HG02571 (cell line): Measurements from ENCODE around the gene CACNA2D3.

Experiments used
- ATAC-seq: cut with Tn5 transposase; IDR thresholded peaks from one replicate; pipeline ENCODE4 v1.9.1; 2021; ENCODE audit warnings: mild to moderate bottlenecking, moderate library complexity; ENCODE audit not compliant: unreplicated experiment

Gene CACNA2D3

GRCh38 chr3:54713031-54713430, 590.7 kb downstream of the CACNA2D3 start:
- ATAC-seq = no peak

DNA sequence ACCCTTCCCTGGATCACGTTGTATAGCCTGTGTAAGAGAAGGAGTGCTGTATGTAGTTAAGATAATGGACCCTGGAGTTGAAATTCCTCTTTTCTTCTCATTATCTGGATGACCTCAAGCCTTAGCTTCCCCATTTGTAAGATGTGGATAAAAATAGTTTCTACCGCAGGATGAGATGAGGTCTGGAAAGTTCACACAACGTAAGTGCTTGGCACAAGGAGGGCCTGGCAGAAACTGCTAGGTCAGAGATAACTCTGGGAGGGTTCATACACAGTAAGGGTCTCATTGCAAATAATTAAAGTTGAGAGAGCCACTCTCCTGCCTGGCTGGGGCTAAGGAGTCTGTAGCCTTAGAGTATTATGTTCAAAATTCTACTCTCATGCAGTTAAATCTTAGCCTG, 591.1 kb downstream of the CACNA2D3 start:
- no peak for ATAC-seq

DNA sequence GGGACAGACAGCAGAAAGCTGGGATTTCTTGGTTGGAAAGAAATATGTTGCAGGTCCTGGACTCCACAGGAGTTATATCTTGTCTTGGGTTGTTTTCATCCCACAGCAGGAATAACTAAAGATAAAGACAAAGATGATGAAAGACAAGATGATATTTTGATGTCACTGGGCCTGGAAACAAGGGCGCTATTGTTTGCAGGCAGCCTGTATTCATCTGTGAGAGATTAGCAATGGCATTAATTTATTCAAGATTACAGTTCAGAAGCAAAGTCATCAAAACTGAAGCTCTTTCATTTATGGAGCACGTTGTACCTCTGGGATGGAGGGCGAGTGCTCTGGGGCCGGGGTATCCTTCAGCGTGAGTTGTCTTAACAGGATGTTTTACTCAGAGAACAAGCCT, 591.7 kb downstream of the CACNA2D3 start:
- no peak for ATAC-seq

- ATAC-seq = no peak
These were observed 595.2 kb downstream of the CACNA2D3 start for GRCh38 chr3:54717506-54717905.

GRCh38 chr3:54719914-54720313, 597.6 kb downstream of the CACNA2D3 start:
- ATAC-seq = no peak

GRCh38 chr3:54720604-54721003, 598.3 kb downstream of the CACNA2D3 start:
- ATAC-seq = no peak

DNA sequence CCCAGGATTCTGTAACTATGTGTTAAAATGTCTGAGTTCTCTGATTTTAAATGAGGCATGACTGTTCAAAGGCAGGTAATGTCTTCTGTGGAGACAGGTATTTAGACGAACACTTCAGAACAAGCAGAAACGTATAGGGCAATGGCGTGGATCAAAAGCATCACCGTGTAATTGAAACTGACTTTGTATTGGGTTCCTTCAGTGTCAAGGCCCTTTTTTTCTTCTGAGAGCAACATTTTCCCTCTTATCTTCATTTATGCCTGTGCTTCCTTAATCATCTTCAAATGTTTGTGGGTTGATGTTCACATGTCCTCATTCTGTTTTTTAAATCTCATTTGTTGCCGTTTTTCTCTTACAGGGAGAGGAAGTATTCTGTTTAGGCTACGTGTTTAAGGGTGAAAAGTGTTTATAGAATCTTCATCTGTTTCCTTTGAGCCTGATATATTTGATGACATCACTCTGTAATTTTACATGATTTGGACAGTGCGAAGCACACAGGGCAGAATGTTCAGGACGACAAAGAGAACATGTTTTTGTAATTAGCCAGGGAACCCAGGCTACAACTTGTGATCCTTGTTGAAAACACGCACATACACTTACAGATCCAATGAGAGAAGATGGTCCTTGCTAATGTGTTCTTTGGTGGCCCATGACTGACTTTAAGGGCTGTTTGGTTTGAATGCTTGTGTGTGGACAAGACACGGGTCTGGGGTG, 609.5 kb downstream of the CACNA2D3 start:
- ATAC-seq = no peak

DNA sequence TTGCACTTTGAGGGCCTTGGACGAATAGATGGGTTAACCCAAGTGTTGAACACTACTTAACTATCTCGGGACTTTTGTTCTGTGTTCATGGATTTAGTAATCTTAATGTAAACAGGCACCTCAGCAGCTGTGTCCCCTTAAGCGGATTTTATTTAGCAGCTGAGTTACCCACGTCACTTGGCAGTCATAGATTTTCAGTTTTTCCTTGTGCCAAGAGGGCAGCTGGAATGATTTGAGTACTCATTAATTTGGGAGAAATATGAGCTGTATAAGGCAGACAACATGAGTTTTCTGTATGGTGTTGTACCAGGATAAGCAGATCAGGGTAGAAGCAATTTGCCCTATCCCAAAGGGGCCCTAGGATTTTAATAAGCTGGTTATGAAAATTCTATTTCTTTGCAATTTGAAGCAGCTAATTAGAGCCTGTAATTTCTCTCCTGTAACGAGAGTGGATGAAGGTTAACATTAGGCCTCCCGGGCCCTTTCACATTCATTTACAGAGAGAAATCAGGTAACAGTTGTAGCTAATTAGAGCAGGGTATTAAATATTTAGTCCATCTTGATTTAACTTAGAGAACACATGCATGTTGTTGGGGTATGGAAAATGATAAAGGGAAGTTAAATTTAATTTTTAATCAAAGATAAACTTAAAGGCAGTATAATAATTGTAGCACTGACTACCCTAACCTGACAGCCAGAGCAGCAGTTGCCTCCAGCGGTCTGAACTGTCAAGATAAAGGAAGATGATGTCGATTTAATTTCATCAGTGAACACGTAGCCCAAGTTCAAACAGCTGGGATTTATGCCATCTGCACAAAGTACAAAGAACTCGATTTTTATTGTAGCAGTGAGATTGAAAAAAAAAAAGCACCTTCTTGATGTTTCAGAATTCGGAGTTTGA, 611.0 kb downstream of the CACNA2D3 start:
- ATAC-seq = no peak

DNA sequence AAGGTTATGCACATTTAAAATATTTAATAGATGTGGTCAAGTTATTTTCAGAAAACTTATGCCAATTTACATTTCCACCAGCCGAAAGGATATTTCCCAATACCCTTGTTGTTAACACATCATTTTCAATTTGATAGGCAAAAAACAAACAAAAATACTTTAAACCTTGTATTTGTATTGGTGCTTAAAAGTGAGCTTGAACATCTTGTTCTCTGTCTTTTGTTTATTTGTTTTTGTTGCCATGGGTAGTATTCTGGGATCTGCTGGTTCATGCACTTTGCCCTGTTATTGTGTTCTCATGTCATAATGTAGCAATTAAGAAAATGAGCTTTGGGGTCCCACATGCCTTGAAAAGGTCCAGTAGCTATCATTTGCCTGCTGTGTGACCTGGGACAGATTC, 614.1 kb downstream of the CACNA2D3 start:
- ATAC-seq = no peak

GRCh38 chr3:54743755-54744154, 621.4 kb downstream of the CACNA2D3 start:
- no peak for ATAC-seq

GRCh38 chr3:54744291-54744690, 621.9 kb downstream of the CACNA2D3 start:
- ATAC-seq = no peak

DNA sequence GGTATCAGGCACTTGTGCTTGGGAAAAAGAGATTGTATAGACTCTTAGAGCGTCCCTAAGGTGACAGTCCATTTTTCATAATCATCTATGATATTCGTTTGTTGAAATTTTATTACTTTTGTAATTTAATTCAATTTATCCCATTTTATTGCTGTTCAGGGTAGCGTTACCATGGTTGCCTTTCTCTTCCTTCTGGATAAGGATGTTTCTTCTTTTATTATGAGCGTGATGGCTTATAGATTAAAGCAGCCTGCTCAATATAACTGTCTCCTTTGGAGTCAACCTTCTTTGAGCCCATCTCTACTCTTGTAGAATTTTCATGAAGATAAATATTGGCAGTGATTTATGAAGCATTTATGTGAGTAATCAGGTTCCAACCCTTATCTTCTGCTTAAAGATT, 623.5 kb downstream of the CACNA2D3 start:
- ATAC-seq = no peak

- no peak for ATAC-seq
These were observed 624.4 kb downstream of the CACNA2D3 start for GRCh38 chr3:54746722-54747121.

DNA sequence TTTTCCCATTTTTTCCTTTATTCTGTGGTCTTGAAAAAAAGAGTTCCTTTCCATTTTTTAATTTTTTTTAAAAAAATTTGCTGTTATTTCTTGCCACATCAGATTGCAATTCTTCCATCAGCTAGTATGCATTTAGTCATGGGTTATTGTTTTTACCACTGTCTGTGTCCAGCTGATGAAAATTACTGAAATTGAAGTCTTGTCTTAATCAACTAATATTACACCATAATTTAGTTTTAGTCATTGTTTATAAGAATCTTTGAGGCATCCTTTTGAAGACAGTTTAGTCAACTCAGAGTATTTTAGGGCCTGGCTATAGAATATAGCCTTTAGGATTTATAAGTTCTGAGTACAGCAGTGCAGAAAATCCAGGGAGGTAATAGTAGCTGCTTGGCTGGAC, 633.4 kb downstream of the CACNA2D3 start:
- ATAC-seq = no peak

DNA sequence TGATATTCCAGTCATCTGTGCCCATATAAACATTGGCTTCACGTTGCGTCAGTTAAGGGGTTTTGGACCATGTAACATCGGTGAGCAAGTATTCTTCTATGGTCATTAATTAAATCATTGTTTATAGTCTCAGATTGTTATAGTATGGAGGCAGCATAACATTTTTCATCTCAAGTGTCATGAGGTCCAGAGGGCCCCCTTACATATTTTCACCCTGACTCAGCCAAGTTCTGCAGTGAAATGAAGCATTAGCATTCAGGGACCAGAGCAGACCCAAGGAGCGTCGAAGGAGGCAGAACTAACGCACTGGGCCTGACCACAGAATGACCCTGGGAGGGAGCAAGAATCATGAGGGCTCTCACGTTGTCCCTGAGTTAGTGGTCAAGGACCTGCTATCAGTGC, 634.0 kb downstream of the CACNA2D3 start:
- ATAC-seq = no peak

GRCh38 chr3:54758461-54758860, 636.1 kb downstream of the CACNA2D3 start:
- no peak for ATAC-seq

DNA sequence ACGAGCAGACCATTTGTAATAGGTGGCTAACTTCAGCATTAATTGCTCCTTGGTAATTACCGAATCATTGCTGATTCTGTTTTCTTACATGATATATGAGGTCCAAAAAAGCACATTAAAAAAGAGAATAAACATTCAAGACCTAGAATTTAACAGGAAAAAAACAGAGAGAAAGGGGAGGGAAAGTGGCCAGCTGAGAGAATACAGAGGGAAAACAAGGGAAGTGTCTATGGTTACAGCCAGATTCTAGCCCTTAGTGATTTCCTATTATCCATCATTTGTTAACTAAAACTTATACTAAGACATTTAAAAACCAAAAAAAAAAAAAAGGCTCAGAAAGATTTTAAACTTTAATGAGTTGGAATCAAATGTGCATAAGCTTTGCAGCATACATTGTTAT, 636.8 kb downstream of the CACNA2D3 start:
- ATAC-seq = no peak

DNA sequence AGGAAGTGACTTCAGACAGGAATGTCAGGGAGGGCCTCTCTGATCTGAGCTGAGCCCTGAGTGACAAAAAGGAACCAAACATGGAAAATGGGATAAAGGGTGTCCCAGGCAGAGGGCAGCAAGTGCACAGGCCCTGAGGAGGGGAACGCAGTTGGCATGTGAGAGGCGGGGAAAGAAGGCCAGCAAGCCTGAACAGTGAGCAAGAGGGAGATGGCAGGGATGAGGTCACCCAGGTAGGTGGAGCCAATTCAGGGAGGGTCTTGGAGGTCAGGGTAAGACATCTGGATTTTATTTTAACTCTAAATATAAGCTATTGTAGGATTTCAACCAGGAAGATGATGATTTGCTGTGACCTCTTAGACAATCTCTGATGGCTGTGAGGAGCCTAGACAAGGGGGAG, 637.8 kb downstream of the CACNA2D3 start:
- no peak for ATAC-seq

- no peak for ATAC-seq
These were observed 639.3 kb downstream of the CACNA2D3 start for GRCh38 chr3:54761637-54762036.

- no peak for ATAC-seq
These were observed 642.6 kb downstream of the CACNA2D3 start for GRCh38 chr3:54764911-54765310.

GRCh38 chr3:54771050-54771449, 648.7 kb downstream of the CACNA2D3 start:
- no peak for ATAC-seq

DNA sequence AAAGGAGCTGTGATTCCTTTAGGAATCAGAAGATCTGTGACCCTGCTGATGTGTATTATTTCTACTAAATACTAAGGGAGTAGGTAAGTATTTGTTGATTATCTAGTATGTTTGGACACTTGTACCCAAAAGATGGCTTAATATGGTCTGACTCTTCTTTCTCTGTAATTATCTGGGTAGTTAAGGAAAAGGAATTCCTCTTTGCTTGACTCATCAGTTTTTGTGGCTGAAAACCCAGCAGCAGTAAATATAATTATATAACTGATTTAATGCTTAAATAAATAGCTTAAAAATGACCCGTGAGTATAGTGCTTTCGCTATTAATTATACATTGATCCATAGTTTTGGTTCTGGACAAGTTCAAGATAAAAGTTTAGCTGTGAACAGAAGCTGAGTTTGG, 649.7 kb downstream of the CACNA2D3 start:
- no peak for ATAC-seq
